Cardiac fibroblast (primary cell): ENCODE measurements around the gene RHEBL1.

Experiments
- DNase-seq, 2 donors: peaks; one replicate each; pipeline versions ENCODE4 v3.0.0 to v3.0.0-alpha.2; 2010; ENCODE audit warnings: low read depth in 2 of 2
- H3K4me3 ChIP-seq, 2 donors: replicated peaks in 1 of 2; 1 replicate in 1 of 2; 2 replicates in 1 of 2; pipeline ENCODE4 v1.5.1; 2011; ENCODE audit warnings: low read depth in 2 of 2, low read length in 2 of 2, mild to moderate bottlenecking in 2 of 2, moderate library complexity in 1 of 2
- TF ChIP-seq, protein P1 (sequence below): IDR thresholded peaks from one replicate; pipeline ENCODE4 v1.5.1; 2011; ENCODE audit warnings: low read depth, mild to moderate bottlenecking, low read length, inconsistent platforms

Gene RHEBL1

DNA sequence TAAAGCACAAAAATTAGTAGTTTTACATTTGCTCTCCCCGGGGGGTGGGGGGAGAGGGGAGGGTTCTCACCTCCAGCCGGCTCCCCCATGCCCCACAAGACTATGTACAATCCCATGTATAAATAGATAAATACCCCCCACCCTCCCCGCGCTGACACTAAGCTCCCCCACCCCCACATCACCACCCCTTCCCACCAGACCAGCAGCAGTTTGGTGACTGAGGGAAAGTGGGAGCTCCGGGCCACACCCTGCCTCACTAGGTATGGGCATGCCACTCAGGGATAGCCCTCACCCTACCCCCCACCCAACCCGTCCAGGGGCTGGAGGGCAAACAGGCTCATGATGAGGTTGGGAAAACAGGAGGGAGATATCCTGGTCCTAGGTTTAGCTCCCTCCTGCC lies 49.3 kb downstream of the RHEBL1 start:
- no peak for DNase-seq
- H3K4me3 ChIP-seq = no peak overlapping the region
- TF ChIP-seq, protein P1, sequence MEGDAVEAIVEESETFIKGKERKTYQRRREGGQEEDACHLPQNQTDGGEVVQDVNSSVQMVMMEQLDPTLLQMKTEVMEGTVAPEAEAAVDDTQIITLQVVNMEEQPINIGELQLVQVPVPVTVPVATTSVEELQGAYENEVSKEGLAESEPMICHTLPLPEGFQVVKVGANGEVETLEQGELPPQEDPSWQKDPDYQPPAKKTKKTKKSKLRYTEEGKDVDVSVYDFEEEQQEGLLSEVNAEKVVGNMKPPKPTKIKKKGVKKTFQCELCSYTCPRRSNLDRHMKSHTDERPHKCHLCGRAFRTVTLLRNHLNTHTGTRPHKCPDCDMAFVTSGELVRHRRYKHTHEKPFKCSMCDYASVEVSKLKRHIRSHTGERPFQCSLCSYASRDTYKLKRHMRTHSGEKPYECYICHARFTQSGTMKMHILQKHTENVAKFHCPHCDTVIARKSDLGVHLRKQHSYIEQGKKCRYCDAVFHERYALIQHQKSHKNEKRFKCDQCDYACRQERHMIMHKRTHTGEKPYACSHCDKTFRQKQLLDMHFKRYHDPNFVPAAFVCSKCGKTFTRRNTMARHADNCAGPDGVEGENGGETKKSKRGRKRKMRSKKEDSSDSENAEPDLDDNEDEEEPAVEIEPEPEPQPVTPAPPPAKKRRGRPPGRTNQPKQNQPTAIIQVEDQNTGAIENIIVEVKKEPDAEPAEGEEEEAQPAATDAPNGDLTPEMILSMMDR = no peak

DNA sequence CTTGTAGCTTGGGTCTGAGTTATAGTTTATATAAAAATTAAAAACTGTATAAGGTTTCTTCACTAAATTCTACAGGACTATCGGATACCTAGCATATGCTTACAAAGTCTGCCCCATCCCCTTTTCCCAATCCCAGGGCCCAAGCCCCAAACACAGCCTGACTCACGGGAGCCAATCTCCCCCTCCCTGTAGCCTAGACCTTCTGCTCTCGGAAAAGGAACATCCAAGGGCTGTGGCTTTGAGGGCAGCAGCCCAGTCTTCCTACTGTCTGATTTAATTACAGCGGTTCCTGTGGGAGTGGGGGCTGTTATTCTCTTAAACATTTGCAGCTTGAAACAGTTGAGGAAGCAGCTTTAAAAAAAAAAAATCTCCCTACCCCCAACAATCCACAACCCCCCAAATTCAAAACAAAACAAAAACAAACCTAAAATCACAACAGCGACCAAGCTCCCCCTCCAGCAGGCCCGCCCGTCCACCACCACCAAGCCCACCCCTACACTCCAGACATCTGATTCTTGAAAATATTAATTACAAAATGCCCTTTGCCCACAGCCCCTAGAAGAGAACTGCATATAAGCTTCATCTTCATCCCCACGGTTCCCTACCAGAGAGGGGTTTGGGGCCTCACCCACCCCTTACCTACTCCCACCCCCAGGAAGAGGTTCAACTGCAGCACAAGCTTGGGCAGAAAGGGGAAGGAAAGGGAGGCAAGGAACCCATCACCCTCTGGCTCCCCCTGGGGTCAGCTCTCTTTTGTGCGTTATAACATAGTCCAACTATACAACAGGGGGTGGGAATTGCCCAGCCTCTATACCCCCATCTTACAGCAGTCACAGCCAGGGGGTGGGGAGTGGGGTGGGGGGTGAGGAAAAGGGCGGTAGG lies 50.1 kb downstream of the RHEBL1 start:
- no peak overlapping the region for H3K4me3 ChIP-seq
- TF ChIP-seq, protein P1 = peak; percentile 40
- peak; percentile 34 to 37 for DNase-seq

DNA sequence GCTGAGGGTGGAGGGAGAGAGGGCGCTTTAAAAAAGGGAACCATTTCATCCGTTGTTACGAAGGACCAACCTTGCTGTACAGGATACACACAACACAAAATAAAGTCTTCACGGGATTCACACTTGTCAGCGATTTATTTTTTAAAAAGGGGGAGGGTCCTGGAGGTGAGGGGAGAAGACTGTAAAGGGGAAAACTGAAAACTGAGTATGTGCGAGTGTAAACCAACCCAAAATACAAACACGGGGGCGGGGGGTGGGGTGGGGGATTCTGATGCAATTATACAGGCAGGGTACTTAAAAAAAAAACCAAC lies 50.7 kb downstream of the RHEBL1 start:
- H3K4me3 ChIP-seq = peak overlapping the region; percentile 75 to 93
- no peak for DNase-seq
- TF ChIP-seq, protein P1 = no peak

DNA sequence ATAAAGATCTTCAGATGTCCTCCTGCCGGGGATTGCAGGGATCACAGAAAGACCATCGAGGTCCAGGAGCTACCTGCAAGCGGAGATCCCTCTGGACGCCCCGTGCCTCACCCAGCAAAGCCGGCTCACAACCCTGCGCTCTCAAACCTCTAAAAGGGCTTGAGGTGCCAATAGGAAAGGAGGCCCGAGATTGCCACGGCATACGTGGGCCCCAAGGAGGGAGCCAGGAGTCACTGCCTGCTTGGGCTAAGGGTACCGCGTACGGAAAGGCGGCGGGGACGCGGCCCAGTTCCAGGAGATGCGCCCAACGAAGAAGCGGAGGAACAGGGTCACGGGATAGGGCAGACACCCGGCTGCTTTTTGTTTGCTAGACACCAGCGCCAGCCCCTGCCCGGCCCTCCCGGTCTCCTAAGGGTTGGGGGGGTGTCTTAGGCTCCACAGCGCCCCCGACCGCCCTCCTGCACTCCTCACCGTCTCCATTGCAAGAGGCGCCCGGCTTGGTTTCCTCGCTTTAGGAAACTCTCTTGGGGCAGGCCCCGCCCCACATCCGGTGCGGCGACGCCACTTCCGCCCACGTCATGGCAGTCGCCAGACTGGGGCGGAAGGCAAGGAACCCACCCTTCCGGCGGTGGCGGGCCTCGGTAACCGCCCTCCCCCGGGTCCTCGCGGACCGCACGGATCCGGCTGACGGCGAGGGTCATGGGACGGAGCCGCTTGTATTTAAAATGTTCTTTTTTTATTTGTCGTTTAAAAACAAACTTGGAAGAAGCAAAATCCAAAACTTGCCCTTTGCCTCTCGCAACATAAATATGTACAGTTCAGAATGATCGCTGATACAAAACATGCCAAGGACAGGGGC lies 51.3 kb downstream of the RHEBL1 start, which contains the start of gene PRKAG1:
Gene PRKAG1, minus strand, starts transcription at position 516 of the 859 bp plus-strand sequence. Its CDS starts 36 bp downstream, at position 480.
- TF ChIP-seq, protein P1 = peak; percentile 51
- peak; percentile 98 to 99 for DNase-seq
- H3K4me3 ChIP-seq = peak within 1 kb of the TSS; percentile 75 to 93

DNA sequence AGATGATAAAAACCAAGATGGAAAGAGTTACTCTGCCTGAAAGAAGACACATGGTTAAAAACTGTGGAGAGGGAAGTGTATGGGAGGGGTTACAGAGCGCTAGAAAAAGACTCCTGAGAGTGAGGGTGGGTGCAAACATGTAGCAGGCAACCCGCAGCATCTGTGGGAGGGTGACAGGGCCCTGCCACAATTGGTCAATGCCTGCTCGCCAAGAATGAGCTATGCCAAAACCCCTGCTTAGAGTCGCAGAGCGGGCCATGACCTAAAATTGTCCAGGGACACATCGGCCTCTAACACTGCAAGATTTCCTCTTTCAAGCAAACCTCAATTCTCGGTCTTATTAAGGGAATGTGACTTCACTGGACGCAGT lies 51.9 kb downstream of the RHEBL1 start:
- TF ChIP-seq, protein P1 = peak; percentile 29
- H3K4me3 ChIP-seq = peak overlapping the region; percentile 75 to 93
- DNase-seq = peak; percentile 64 to 69

DNA sequence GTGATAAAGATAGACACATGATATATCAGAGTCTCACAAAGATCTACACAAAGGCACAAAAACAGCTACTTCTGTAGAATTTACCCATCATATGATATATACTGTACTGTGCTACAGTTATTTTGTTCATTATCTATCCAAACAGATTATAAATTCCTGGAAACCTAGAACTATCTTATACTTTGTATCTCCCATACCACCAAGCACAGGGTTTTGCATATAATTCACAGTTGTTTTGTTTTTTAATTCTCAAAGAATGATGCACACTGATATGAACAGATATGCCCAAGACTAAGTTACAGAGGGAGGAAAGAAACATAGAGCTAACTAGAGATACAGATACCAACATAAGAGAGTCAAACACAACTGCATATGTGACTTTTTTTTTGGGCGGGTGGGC lies 54.6 kb downstream of the RHEBL1 start:
- DNase-seq = no peak
- TF ChIP-seq, protein P1 = no peak

More for the DNA sequence above, 54.6 kb downstream of the RHEBL1 start:
- no peak overlapping the region for H3K4me3 ChIP-seq
